GM19395 (cell line): ENCODE measurements around the gene FTH1.
"Not testable (repeated sequence)": the region's sequence is repeated elsewhere in the genome, so short reads cannot be mapped to it uniquely, and the experiment has no call there.

ENCODE experiments used
- ATAC-seq: cut with Tn5 transposase; IDR thresholded peaks from one replicate; pipeline ENCODE4 v1.9.1; 2021; ENCODE audit warnings: mild to moderate bottlenecking, moderate library complexity; ENCODE audit not compliant: unreplicated experiment

FTH1 gene

DNA sequence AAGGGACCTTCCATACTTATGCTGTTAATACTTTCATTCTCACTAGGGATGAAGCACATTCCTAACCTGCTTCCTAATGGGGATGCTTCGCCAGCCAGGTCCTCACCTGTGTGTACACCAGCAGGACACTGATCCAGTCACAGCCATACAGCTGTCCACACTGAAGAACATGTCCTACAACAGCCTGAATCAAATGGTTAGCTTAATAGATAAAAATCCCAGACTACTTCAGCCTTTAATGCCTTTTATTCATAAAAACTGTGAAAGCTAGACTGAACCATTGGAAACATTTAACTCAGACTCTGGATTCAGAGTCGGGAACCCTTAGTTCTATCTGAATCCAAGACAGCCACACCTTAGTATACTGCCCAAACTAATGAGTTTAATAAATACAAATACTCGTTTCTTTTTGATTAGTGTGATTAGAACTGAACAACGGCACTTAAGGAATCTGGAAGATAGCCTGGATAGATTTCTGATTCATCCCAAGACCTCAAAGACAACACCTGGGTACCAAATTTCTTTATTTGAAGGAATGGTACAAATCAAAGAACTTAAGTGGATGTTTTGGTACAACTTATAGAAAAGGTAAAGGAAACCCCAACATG, 3.3 kb downstream of the FTH1 start:
- no peak for ATAC-seq

DNA sequence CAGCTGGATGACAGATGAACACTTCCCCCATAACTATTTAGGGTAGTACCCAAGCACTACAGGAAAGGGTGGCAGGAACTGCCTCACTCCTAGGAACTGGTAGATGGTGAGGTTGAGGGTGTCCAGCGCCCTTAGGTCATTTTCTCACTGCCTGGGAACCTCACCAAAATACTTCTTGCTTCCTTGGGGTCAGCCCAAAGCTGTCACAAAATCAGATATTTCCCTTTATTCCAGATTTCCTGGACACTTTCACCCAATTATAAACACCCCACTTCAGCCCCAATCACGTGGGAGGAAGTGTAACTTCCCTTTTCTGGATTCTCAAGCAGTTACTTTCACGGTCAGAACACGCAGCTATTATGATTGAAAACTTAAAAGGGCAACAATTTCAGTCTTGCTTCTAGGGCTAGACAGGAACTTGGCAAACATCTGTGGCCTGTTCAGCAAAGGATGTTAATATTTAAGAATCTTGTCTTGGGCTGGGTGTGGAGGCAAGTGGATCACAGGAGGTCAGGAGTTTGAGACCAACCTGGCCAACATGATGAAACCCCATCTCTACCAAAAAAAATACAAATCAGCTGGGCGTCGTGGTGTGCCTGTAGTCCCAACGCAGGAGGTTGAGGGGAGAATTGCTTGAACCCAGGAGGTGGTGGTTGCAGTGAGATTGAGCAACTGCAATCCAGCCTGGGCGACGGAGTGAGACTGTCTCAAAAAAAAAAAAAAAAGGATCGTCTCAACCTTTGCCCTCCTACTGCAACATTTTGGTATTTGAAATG, 4.0 kb downstream of the FTH1 start:
- no peak for ATAC-seq

DNA sequence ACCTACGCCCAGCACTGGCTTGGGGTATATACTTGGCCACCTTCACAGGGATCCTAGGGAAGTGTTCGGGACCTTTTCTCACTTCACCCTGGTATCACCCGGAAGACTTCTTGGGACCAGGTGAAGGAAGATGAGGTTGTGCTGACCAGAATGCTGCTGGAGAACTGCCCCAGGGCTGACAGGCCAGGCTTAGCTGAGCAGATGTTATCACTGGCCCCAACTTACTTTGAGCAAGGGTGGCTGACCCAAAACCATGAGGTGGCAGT, 4.5 kb downstream of the FTH1 start:
- no peak for ATAC-seq

DNA sequence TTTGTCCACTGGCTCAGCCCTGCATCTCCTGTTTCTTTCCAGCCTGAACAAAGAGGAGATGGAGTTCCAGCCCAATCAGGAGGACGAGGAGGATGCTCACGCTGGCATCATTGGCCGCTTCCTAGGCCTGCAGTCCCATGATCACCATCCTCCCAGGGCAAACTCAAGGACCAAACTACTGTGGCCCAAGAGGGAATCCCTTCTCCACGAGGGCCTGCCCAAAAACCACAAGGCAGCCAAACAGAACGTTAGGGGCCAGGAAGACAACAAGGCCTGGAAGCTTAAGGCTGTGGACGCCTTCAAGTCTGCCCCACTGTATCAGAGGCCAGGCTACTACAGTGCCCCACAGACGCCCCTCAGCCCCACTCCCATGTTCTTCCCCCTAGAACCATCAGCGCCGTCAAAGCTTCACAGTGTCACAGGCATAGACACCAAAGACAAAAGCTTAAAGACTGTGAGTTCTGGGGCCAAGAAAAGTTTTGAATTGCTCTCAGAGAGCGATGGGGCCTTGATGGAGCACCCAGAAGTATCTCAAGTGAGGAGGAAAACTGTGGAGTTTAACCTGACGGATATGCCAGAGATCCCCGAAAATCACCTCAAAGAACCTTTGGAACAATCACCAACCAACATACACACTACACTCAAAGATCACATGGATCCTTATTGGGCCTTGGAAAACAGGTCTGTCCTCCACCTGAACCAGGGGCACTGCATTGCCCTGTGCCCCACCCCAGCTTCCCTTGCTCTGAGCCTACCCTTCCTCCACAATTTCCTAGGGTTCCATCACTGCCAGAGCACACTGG, 5.0 kb downstream of the FTH1 start:
- no peak for ATAC-seq

DNA sequence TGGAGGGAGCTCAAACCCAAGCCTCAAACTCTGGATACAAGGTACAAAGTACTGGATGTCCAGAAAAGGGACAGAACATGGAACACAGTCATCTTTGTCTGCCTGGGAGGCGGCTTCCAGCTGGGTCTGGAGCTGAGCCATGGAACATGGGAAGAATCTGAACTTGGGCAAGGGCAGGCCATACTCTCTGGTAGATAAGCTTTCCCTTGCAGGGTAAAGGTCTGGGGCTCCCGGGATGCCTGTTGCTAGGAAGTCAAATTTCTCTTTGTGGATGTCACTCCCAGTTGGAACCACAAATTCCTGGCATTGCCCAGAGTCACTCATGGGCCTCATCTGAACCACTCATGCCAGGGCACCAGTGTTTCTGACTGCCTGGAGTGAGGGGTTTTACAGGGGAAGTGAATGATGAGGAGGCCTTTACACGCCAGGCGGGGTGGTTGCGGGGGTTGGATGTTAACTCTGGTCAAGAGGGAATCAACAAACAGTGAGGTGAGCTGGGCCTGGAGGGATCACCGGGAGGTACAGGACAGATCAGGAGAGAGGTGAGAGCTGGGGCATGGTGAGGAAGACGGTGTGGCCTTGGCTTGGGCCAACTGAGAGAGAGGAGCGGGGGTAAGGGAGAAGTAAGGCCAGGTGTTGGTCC, 5.7 kb downstream of the FTH1 start:
- no peak for ATAC-seq

DNA sequence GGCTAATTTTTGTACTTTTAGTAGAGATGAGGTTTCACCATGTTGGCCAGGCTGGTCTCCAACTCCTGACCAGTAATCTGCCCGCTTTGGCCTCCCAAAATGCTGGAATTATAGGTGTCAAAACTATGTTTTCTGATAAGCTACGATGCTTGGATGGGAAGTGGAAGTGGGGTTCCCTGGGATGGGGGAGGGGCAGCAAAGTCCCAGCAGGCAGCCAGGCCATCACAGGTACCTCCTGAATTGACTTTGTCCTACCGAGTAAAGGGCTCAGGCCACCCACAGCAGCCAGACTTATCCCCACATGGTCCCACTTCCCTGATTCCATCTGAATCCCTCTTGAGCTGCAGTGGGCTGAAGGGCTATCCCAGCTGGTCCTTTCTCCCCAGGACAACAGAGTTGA, 6.9 kb downstream of the FTH1 start:
- no peak for ATAC-seq

DNA sequence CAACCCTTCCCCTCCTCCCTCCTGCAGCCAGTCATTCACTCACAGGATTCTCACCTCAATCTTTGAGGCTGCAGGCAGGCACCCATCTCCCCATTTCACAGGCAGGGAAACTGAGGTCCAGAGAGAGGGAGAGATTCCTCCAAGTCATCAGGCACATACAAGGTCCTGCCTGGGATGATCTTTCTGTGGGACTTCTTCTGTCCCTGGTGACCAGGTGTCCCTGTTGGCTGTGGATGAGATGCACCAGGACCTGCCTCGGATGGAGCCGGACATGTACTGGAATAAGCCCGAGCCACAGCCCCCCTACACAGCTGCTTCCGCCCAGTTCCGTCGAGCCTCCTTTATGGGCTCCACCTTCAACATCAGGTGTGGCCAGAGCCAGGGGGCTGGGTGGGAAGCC, 7.8 kb downstream of the FTH1 start:
- ATAC-seq: no peak

DNA sequence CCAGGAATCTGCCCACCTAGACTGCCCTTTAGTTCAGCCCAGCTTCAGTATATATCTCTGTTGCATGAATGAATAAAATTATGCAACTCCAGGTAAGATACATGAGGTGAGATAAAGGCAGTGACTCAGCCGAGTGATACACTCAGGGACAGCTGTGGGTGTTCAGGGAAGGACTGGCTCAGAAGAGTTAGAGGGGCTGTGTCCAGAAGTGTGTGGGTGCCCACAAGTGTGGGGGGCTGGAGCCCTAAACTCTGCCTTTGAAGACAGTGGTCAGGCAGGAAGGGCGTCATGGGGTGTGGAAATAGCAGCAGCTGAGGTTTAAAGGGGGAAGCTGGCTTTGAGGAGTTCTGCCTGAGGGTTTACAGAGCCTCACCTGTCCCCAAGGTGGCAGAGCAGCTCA, 8.3 kb downstream of the FTH1 start:
- no peak for ATAC-seq

DNA sequence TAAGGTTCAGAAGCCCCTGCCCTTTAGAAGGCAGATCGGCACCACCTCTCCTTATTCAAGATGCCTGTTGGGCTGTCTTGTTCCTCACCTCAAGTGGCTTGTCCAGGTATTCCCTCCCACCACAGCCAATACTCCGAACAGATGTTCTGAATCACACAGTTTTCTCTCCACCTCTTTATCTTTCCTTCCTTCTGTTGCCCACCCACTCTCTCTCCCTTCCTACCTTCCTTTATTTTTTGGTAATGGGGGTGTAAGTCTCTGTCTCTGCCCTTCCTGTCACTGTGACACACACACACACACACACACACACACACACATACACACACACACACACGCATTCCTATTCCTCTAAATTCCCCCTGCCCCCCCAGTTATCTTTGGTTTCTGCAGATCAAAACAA, 8.8 kb downstream of the FTH1 start:
- no peak for ATAC-seq

DNA sequence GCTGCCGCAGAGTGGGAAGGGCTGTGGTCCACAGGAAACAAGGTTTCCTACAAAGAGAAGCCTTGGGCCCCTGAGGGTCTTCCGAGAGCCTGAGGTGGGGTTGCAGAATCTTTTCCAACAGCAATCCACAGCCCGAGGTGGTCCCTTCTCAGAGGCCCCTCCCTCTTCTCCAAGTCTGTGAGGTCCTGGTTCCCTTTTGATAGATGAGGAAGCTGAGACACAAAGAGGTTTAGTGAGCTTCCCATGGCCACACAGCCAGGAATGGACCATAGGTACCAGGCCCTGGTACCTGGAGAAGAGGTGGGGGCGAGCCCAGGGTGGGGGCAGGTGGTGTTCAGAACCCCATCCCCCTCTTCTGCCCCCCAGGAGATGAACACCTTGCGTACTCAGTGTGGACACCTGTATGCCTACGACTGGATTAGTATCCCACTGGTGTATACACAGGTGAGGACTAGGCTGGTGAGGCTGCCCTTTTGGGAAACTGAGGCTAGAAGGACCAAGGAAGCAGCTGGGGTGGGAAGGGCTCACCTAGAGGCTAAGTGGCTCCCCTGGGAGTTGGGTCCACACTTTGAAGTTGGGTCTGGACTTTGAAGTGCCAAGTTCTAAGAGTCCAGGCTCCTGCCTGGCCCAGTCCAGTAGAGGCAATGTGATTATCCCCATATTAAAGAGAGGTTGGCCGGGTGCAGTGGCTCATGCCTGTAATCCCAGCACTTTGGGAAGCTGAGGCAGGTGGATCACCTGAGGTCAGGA, 10.2 kb downstream of the FTH1 start:
- ATAC-seq: no peak

DNA sequence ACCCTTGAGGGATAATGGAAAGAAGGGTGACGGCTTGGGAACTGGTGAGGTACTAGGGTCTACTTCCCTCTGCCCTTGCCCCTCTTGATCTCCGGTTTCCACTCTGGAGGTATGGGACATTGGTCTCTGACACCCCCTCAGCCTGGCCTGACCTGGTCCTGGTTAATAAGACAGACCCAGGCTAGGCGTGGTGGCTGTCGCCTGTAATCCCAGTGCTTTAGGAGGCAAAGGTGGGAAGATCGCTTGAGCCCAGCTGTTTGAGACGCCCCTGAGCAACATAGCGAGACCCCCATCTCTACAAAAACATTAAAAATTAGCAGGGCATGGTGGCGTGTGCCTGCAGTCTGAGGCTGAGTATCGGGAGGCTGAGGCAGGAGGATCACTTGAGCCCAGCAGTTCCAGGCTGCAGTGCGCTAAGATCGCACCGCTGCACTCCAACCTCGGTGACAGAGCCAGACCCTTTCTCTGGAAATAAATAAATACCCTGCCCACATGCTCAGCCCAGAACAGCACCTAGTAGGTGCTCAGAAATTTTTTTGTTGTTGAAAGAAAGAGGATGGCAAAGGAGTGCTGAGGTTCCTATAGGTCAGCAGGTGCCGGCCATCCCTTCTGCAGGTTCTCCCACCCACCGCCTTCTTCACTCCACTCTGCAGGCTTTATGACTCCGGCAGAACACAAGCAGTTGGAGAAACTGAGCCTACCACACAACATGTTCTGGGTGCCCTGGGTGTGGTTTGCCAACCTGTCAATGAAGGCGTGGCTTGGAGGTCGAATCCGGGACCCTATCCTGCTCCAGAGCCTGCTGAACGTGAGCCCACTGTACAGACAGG, 11.0 kb downstream of the FTH1 start:
- ATAC-seq: no peak

DNA sequence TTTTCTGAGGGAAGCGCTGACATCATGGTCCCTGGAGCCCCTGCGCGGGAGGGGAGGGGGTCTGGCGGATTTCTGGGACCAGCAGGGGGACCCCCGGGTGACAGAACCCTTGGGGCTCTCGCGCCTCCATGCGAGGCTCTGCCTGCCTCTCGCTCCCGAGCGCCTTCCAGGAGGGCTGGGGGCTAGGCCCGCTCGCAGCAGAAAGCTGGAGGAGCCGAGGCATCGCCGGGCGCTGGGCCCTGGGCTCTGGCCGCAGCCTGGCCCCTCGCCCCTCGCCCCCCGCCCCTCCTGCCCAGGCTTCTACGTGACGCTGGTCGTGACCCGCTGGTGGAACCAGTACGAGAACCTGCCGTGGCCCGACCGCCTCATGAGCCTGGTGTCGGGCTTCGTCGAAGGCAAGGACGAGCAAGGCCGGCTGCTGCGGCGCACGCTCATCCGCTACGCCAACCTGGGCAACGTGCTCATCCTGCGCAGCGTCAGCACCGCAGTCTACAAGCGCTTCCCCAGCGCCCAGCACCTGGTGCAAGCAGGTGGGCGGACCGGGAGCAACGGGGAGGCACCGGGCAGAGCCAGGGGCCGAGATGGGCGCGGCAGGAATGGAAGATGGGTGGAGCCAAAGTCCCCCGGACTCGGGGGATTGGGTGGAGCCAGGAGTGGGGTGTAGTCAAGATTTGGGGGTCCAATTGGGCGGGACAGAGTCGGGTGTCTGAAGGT, 11.9 kb downstream of the FTH1 start:
- no peak for ATAC-seq

DNA sequence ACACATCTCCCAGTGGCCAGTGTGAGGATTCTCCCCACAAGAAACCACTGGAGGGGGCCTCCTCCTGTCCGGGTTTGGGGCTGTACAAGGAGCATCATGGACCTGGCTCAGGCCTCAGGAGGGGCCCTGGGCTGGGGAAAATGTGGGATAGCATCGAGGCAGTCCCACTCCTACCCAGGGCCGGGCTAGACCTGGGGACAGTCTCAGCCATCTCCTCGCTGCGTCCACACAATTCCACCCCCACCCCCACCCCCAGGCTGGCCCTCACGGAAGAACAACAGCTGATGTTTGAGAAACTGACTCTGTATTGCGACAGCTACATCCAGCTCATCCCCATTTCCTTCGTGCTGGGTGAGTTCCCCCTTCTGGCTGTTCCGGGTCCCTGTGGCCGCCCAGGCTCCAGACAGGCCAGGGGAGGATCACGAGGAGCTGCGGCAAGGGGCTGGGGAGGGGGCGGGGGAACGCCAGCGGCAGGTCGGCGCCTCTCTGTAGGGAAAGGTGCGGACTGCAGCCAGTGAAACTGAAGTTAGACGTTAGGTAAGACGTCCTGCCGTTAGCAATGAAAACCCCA, 12.5 kb downstream of the FTH1 start:
- no peak for ATAC-seq

DNA sequence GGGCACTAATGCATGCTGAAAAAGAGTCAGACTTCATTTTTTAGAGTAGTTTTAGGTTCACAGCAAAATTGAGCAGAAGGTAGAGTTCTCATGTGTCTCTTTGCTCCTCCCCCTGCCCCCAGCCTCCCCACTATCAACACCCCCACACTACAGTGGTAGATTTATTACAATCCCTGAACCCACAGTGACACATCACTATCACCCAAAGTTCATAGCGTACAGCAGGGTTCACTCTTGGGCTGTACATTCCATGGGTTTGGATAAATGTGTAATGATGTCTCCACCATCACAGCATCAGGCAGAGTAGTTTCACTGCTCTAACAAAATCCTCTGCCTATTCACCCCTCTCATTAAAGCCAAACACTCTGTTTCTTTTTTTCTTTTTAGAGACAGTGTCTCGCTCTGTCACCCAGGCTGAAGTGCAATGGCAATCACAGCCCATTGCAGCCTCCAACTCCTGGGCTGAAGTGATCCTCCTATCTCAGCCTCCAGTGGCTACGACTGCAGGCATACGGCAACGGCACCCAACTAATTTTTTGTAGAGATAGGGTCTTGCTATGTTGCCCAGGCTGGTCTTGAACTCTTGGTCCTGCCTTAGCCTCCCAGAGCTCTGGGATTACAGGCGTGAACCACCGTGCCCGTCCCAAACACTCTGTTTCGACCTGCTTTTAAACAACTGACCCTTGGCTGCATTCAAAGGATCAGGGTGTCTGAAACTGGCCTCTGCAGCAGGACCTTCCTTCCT, 13.2 kb downstream of the FTH1 start:
- no peak for ATAC-seq

DNA sequence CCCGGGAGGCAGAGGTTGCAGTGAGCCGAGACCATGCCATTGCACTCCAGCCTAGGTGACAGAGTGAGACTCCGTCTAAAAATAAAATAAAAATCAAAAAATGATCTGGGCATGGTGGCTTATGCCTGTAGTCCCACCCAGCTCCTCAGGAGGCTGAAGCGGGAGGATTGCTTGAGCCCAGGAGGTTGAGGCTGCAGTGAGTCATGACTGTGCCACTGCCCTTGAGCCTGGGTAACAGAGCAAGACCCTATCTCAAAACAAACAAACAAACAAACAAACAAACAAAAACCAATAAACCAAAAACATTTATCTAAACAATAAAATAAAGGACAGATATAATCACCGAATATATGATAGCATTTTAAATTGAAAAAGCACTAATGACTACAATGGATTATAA, 13.8 kb downstream of the FTH1 start:
- not testable (repeated sequence) for ATAC-seq

DNA sequence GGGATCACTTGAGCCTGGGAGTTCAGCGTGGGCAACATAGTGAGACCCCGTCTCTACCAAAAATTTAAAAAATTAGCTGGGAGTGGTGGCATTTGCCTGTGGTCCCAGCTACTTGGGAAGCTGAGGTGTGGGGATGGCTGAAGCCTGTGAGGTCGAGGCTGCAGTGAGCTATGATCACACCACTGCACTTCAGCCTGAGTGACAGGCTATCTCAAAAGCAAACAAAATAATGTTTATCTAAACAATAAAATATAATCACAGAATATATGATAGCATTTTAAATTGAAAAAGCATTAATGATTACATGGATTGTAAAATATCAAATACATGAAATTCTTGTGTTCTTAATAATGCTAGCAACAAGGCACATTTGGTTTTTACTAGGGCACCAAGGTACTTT, 14.6 kb downstream of the FTH1 start:
- ATAC-seq: no peak

DNA sequence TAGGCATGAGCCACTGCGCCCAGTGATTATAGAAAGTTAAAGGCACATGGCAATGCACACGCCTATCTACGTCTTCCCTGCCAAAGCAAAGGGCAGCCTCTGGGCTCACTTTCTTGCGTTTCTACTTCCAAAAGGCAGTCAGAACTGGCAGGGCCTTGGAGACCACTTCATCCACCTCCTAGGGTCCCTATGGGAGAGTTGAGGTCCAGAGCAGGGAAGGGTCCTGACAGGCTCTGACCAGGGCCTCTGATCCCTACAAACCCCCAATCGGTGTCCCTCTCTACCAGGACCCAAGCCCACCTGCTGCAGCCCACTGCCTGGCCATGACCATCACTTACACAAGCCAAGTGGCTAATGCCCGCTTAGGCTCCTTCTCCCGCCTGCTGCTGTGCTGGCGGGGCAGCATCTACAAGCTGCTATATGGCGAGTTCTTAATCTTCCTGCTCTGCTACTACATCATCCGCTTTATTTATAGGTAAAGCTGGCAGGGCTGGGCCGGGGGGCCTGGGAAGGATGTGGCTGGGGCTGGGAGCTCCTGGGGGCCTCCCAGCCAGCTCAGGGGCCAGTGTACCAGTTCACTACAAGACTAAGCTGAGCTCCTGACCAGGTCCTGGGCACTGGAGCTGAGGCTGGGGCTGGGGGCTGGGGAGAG, 15.8 kb downstream of the FTH1 start:
- ATAC-seq: no peak

DNA sequence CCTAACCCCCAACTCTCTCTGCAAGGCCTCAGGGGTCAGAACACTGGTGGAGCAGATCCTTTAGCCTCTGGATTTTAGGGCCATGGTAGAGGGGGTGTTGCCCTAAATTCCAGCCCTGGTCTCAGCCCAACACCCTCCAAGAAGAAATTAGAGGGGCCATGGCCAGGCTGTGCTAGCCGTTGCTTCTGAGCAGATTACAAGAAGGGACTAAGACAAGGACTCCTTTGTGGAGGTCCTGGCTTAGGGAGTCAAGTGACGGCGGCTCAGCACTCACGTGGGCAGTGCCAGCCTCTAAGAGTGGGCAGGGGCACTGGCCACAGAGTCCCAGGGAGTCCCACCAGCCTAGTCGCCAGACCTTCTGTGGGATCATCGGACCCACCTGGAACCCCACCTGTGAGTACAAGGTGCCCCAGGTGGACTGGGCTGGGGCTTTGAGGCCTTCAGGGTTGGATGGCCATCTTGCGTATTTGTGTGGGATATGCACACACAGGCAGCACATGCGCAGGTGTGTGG, 17.3 kb downstream of the FTH1 start, which contains the start of gene BEST1:
Gene BEST1, plus strand, starts transcription at position 317 of the 513 bp plus-strand sequence. CDS start 1,456 bp downstream, outside the sequence.
- no peak for ATAC-seq
